ENCODE measurements around the gene MAN1A1. TPM values are rescaled to one million over a fixed set of nuclear protein-coding genes. Genes with fewer than 3 reads are reported as not detected.

The MAN1A1 gene
- total and polyA plus RNA-seq, 2 experiments from 2014 or later = 2.0 to 8.7 TPM

DNA sequence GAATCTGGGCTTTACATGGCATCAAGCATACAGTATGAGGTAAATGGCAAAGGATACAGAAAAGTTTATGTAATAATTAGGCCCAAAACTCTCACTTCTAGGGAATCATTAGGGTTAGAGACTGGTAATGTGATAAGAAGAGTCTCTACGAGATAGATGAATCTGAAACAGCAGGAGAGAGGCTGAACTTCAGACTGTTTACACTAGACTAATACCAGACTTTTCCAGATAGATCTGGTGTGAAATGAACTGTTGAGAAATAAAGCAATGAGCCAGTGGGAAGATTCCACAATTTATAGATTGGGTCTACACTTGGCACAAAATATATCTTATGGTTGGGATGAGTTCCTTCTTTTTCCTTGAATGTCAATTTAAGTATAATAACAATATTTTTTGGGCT is 134.3 kb downstream of the MAN1A1 start (continued):
- TF ChIP-seq, protein P1, sequence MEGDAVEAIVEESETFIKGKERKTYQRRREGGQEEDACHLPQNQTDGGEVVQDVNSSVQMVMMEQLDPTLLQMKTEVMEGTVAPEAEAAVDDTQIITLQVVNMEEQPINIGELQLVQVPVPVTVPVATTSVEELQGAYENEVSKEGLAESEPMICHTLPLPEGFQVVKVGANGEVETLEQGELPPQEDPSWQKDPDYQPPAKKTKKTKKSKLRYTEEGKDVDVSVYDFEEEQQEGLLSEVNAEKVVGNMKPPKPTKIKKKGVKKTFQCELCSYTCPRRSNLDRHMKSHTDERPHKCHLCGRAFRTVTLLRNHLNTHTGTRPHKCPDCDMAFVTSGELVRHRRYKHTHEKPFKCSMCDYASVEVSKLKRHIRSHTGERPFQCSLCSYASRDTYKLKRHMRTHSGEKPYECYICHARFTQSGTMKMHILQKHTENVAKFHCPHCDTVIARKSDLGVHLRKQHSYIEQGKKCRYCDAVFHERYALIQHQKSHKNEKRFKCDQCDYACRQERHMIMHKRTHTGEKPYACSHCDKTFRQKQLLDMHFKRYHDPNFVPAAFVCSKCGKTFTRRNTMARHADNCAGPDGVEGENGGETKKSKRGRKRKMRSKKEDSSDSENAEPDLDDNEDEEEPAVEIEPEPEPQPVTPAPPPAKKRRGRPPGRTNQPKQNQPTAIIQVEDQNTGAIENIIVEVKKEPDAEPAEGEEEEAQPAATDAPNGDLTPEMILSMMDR (conservative IDR thresholded peaks at IDR 0.05; ENCODE audit: low read depth in 2 of 2) = no peak
- TF ChIP-seq, protein P2, sequence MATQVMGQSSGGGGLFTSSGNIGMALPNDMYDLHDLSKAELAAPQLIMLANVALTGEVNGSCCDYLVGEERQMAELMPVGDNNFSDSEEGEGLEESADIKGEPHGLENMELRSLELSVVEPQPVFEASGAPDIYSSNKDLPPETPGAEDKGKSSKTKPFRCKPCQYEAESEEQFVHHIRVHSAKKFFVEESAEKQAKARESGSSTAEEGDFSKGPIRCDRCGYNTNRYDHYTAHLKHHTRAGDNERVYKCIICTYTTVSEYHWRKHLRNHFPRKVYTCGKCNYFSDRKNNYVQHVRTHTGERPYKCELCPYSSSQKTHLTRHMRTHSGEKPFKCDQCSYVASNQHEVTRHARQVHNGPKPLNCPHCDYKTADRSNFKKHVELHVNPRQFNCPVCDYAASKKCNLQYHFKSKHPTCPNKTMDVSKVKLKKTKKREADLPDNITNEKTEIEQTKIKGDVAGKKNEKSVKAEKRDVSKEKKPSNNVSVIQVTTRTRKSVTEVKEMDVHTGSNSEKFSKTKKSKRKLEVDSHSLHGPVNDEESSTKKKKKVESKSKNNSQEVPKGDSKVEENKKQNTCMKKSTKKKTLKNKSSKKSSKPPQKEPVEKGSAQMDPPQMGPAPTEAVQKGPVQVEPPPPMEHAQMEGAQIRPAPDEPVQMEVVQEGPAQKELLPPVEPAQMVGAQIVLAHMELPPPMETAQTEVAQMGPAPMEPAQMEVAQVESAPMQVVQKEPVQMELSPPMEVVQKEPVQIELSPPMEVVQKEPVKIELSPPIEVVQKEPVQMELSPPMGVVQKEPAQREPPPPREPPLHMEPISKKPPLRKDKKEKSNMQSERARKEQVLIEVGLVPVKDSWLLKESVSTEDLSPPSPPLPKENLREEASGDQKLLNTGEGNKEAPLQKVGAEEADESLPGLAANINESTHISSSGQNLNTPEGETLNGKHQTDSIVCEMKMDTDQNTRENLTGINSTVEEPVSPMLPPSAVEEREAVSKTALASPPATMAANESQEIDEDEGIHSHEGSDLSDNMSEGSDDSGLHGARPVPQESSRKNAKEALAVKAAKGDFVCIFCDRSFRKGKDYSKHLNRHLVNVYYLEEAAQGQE (IDR thresholded peaks at IDR 0.05; ENCODE audit: unreplicated experiment) = no peak
- TF ChIP-seq ZNF331 (CRISPR knock-in tag; IDR thresholded peaks at IDR 0.05; ENCODE audit: low read depth) (no peak), EZH2 (IDR thresholded peaks at IDR 0.05; ENCODE audit: low read depth, unreplicated experiment) (no peak), CREB1 (CRISPR knock-in tag; IDR thresholded peaks at IDR 0.05; ENCODE audit: low read depth) (no peak), ZNF114 (CRISPR knock-in tag; IDR thresholded peaks at IDR 0.05) (no peak), NANOG (IDR thresholded peaks at IDR 0.05; ENCODE audit: borderline replicate concordance) (no peak), POLR2AphosphoS5 (IDR thresholded peaks at IDR 0.05; ENCODE audit: low read depth) (no peak), EZH2phosphoT487 (IDR thresholded peaks at IDR 0.05; ENCODE audit: unreplicated experiment) (no peak)
- TF ChIP-seq, protein P3, sequence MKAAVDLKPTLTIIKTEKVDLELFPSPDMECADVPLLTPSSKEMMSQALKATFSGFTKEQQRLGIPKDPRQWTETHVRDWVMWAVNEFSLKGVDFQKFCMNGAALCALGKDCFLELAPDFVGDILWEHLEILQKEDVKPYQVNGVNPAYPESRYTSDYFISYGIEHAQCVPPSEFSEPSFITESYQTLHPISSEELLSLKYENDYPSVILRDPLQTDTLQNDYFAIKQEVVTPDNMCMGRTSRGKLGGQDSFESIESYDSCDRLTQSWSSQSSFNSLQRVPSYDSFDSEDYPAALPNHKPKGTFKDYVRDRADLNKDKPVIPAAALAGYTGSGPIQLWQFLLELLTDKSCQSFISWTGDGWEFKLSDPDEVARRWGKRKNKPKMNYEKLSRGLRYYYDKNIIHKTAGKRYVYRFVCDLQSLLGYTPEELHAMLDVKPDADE (IDR thresholded peaks at IDR 0.05) = no peak

DNA sequence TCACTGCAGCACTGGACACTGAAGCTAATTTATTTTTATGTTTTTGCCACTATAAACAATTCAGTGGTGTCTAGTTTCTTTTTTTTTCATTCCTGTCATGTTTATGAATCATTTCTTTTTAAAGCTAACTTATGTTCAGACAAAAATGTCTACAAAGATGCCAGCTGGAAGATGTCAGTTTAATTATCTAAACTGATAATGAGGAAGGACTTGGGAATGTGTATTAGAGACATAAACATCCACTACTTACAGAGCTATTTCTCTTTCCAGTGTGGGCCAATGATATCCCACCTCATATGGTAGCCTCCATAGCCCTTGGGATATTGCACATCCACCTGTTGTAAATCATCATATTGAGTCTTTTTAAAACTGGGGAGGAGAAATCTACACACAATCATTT is 139.0 kb downstream of the MAN1A1 start:
- Mint-ChIP-seq H3K27me3 (ENCODE audit: insufficient read depth, low read depth, poor library complexity) (peaks cover under 1% of the 10 kb centered on the region), H3K4me3 (no peak overlapping the region), H3K36me3 (ENCODE audit: low read depth) (no peaks in the 10 kb centered on the region), H3K4me1 (no peaks in the 10 kb centered on the region), H3K9me3 (no peaks in the 10 kb centered on the region), H3K27ac (no peak overlapping the region)
- DNase-seq (ENCODE audit: low spot score) = no peak
- H3K4me3 ChIP-seq = no peak overlapping the region
- no peak overlapping the region for H3K27ac ChIP-seq (ENCODE audit: low read depth)
- no peaks in the 10 kb centered on the region for H3K36me3 ChIP-seq (ENCODE audit: insufficient read depth)
- ATAC-seq = no peak
- no peaks in the 10 kb centered on the region for H3K4me1 ChIP-seq (ENCODE audit: insufficient read depth)
- no peak overlapping the region for H2AFZ ChIP-seq
- no peaks in the 10 kb centered on the region for H3F3A ChIP-seq (replicated peaks; ENCODE audit: low read depth)
- H3K4me2 ChIP-seq = no peak overlapping the region
- no peaks in the 10 kb centered on the region for H3K9me2 ChIP-seq (ENCODE audit: insufficient read depth)
- H3K79me2 ChIP-seq (replicated peaks; ENCODE audit: insufficient read depth) = no peaks in the 10 kb centered on the region
- no peaks in the 10 kb centered on the region for H3K27me3 ChIP-seq (ENCODE audit: insufficient read depth)
- no peaks in the 10 kb centered on the region for H4K20me1 ChIP-seq (replicated peaks; ENCODE audit: insufficient read depth)
- TF ChIP-seq JUNB (IDR thresholded peaks at IDR 0.05; ENCODE audit: unreplicated experiment) (no peak), EZH2 (IDR thresholded peaks at IDR 0.05; ENCODE audit: low read depth, unreplicated experiment) (no peak), ZNF114 (CRISPR knock-in tag; IDR thresholded peaks at IDR 0.05) (no peak), STAT1 (IDR thresholded peaks at IDR 0.05; ENCODE audit: unreplicated experiment) (no peak), CREB1 (CRISPR knock-in tag; IDR thresholded peaks at IDR 0.05; ENCODE audit: low read depth) (no peak), ZNF331 (CRISPR knock-in tag; IDR thresholded peaks at IDR 0.05; ENCODE audit: low read depth) (no peak)
- TF ChIP-seq, protein P1 (conservative IDR thresholded peaks at IDR 0.05; ENCODE audit: low read depth in 2 of 2) = no peak
- TF ChIP-seq, protein P3 (IDR thresholded peaks at IDR 0.05) = no peak
- TF ChIP-seq, protein P2 (IDR thresholded peaks at IDR 0.05; ENCODE audit: unreplicated experiment) = no peak
